Fibroblast of the conjunctiva (primary cell): Measurements from ENCODE around the gene TBL1XR1.
"Not testable (repeated sequence)": the region's sequence is repeated elsewhere in the genome, so short reads cannot be mapped to it uniquely, and the experiment has no call there.

Source experiments
- DNase-seq: peaks from one replicate; pipeline ENCODE4 v3.0.0-alpha.2; 2010; ENCODE audit warnings: low read depth

Gene TBL1XR1

GRCh38 chr3:177013681-177014280 is 183.5 kb downstream of the TBL1XR1 start:
- DNase-seq: no peak

DNA sequence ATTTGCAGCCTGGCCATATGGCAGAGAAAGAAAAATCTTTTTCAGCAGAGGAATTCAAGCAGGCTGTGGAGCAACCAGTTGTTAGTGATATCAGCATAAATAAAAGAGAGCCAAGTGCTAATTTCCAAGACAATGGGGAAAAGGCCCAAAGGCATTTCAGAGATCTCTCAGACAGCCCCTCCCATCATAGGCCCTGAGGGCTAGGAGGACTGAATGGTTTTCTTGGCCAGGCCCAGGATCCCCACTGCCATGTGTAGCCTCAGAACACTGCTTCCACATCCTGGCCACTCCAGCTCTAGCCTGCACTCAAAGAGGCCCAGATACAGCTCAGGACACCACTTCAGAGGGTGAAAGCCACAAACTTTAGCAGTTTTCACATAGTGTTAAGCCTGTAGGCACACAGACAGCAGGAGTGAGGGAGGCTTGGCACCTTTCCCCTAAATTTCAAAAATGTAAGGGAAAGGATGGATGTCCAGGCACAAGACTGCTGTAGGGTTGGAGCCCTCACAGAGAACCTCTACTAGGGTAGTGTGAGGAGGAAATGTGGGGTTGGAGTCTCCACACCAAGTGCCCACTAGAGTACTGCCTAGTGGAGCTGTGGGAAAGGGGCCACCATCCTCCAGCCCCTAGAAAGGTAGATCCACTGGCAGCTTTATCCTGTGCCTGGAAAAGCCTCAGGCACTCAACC is 191.4 kb downstream of the TBL1XR1 start:
- DNase-seq: no peak

GRCh38 chr3:177000159-177000558 is 197.1 kb downstream of the TBL1XR1 start:
- not testable (repeated sequence) for DNase-seq

DNA sequence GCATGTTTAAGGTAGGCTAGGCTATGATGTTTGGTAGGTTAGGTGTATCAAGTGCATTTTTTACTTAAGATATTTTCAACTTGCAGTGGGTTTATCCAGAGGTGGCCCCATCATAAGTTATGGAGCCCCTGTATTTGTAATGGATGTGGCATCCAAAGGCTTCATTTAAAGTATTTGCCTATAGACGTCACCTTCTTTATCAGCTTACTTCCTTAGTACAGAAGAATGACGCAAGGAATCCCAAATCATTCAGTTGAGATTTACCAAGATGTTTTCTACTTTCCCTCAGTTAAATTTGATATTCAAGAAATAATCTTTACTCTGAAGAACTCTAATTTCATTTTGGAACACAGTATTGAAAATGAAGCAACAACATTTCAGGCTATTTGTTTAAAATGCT is 201.3 kb downstream of the TBL1XR1 start:
- DNase-seq: no peak

- no peak for DNase-seq
These were observed 202.1 kb downstream of the TBL1XR1 start for GRCh38 chr3:176994891-176995781.

DNA sequence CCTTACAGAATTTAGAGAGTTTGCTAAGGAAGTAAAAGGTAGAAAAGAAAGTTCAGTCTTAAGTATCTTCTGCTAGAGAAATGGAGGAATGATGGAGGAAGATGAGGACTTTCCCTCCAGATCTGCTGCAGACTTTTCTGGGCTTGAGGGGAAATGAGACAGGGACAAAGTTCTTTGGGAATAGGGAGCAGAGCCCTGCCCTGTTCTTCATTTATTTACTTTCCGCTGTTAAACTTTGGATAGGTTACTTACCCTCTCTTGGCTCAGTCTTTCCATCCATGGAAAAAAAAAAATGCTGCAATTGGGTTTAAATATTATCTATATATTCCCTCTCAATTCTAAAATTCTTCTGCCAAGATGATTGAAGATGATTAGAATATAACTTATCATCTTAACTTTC is 202.9 kb downstream of the TBL1XR1 start:
- DNase-seq: no peak

DNA sequence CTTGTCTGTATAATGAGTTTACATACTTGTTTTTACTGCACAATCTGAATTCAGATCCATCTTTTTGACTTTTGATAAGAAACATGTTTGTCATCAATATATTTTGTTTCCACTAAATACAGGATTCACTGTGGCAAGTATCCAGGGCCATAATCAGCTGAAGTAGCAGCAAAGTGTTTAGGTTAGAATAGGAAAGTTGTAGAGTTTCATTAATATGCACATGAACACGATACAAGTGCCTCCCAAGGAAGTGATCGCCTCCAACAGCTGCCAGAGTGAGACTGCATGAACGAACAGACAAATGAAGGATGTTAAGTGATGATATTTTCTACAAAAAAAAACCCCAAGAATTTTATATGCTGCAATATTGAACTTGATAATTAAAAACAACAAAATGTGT is 204.3 kb downstream of the TBL1XR1 start:
- no peak for DNase-seq

- no peak for DNase-seq
These were observed 204.7 kb downstream of the TBL1XR1 start for GRCh38 chr3:176992565-176992964.

DNA sequence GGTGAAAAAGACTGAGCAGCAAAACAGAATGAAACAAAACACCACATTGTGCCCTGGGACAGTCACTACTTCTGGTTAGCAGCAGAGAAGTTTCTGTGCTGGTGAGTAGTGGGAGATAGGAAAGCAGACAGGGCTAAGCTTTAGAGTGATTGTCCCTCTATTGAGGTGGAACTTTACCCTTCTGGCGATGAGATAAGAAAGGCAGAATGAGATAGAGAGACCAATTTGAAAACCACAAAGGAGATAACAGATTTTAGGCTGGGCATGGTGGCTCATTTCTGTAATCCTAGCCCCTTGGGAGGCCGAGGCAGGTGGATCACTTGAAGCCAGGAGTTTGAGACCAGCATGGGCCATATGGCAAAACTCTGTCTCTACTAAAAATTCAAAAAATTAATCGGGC is 208.5 kb downstream of the TBL1XR1 start:
- DNase-seq: no peak

DNA sequence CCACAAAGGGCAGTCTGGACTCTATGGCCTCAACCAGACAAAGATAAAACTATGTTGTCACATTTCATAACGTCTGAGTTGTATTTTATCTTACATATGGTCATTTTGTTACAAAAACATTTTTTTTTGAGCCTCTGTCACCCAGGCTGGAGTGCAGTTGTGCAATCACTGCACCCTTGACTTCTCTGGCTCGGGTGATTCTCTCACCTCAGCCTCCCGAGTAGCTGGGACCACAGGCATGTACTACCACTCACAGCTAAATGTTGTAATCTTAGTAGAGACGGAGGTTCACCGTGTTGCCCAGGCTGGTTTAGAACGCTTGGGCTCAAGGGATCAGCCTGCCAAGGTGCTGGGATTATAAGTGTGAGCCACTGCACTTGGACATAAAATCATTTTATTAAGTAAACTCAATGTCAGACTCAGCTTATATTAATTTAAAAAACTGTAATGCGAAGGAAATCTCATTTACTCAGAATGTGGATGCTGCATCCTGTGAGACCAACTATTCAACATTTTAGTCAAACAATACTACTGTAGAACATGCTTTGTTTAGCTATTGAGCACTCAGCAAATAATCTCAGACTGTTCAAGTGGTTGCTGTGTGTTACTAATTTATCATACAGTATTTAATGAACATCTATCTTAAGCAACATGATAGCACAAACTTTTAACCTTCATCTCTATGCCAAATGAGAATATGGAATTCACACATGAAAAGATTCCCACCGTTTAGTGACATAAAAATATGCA is 209.2 kb downstream of the TBL1XR1 start:
- DNase-seq: no peak

DNA sequence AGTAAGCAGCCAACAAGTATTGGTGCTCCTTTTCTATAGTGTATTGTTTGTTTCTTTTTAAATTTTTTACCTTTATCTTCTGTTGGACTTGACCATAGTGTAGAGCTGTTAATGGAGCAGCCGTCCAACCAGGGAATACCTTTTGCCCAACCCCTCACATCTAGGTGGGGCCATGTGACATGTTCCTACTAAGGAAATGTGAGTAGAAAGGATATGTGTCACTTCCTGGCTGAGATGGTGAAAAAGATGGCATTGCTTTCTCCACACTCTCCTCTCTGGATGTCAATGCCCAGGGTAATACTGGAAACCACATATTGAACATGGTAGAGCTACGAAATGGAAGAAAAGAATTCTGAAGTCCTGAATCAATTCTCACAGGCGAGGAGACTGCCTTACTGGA is 218.8 kb downstream of the TBL1XR1 start:
- no peak for DNase-seq

GRCh38 chr3:176977331-176977730 is 220.0 kb downstream of the TBL1XR1 start:
- no peak for DNase-seq

DNA sequence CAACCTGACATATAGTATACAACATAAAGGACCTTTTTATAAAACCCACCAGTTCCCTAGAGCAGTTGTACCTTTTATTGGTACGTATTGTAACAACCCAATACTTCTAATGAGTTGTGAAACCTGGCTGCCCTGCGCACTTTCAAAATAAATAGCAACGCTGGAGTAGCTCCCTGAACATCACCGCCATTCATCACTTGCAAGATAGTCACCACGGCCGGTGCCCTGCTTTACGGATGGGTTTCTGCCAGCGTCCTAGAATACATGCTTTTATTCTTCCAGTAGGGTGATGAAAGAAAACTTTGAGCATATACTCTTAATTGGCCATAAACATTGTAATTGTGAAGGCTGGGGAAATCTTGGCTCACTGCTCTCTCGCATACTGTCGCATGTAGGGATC is 220.7 kb downstream of the TBL1XR1 start:
- DNase-seq: no peak

GRCh38 chr3:176974279-176974678 is 223.0 kb downstream of the TBL1XR1 start:
- no peak for DNase-seq

GRCh38 chr3:176971613-176972174 is 225.6 kb downstream of the TBL1XR1 start:
- DNase-seq: no peak

GRCh38 chr3:176970770-176971169 is 226.5 kb downstream of the TBL1XR1 start:
- no peak for DNase-seq

- DNase-seq: no peak
These were observed 227.8 kb downstream of the TBL1XR1 start for GRCh38 chr3:176969506-176969905.
